Nephron (organoid): ENCODE data around the gene DOCK1.
A peak's percentile ranks its signal among the peaks of the same experiment; 100 is the strongest.

Experiments
- H3K27ac Mint-ChIP-seq, 3 experiments: 2 replicates each; pipeline ENCODE4 v1.8.0; 2020; ENCODE audit warnings: mixed read lengths in 3 of 3, mild to moderate bottlenecking in 2 of 3, moderate library complexity in 1 of 3
- H3K27me3 Mint-ChIP-seq: 2 replicates; pipeline ENCODE4 v1.8.0; 2021; ENCODE audit warnings: low read depth, mild to moderate bottlenecking, moderate library complexity, mixed read lengths
- H3K36me3 Mint-ChIP-seq: 2 replicates; pipeline ENCODE4 v1.8.0; 2020; ENCODE audit warnings: low read depth, mixed read lengths
- H3K4me1 Mint-ChIP-seq: 2 replicates; pipeline ENCODE4 v1.8.0; 2020; ENCODE audit warnings: mixed read lengths
- H3K4me3 Mint-ChIP-seq, 3 experiments: 2 replicates each; pipeline ENCODE4 v1.8.0; 2020; ENCODE audit warnings: mild to moderate bottlenecking in 3 of 3, mixed read lengths in 3 of 3, moderate library complexity in 2 of 3
- H3K9me3 Mint-ChIP-seq: 2 replicates; pipeline ENCODE4 v1.8.0; 2020; ENCODE audit warnings: mixed read lengths
- TF ChIP-seq, protein P1 (sequence below), 3 experiments: fragments of 200-600 bp; sonication (generic); IDR thresholded peaks; one replicate each; pipeline ENCODE4 v1.5.0; 2021; ENCODE audit warnings: antibody characterized with exemption in 3 of 3; ENCODE audit not compliant: unreplicated experiment in 3 of 3

The DOCK1 gene

DNA sequence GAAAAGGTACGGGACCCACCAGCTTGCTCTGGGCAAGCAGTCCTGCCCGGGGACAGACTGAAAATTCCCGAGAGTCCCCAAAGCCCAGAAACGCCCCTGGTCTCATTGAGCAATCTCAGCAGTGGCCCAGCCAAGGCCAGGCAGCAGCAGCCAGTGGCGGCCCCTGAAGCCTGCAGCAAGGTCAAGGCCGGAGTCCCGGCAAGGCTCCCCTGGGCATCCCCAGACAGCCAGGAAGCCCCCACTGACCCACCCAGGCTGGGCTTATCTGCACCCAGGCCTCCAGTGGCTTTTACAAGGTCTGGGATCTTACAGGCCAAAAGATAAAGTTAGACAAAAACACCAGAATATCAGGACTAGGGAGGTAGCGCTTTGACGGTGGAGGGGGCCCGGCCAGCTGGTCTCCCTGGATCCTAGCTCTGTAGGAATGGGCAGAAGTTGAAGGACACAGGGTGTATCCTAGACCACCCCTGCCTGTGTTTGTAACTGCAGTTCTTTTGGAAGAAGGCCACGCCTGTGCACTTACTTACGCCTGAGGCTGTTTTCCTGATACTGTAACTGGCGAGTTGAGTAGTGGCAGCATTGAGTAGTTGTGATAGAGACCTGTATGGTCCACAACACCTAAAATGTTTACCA is 513.4 kb downstream of the DOCK1 start:
- Mint-ChIP-seq H3K4me1 (peaks cover 20% of the 10 kb centered on the region), H3K27me3 (no peaks in the 10 kb centered on the region), H3K4me3 (no peak overlapping the region), H3K27ac (no peak overlapping the region), H3K9me3 (no peaks in the 10 kb centered on the region), H3K36me3 (peaks cover 26% of the 10 kb centered on the region)
- TF ChIP-seq, protein P1, sequence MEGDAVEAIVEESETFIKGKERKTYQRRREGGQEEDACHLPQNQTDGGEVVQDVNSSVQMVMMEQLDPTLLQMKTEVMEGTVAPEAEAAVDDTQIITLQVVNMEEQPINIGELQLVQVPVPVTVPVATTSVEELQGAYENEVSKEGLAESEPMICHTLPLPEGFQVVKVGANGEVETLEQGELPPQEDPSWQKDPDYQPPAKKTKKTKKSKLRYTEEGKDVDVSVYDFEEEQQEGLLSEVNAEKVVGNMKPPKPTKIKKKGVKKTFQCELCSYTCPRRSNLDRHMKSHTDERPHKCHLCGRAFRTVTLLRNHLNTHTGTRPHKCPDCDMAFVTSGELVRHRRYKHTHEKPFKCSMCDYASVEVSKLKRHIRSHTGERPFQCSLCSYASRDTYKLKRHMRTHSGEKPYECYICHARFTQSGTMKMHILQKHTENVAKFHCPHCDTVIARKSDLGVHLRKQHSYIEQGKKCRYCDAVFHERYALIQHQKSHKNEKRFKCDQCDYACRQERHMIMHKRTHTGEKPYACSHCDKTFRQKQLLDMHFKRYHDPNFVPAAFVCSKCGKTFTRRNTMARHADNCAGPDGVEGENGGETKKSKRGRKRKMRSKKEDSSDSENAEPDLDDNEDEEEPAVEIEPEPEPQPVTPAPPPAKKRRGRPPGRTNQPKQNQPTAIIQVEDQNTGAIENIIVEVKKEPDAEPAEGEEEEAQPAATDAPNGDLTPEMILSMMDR (IDR thresholded peaks at IDR 0.05; ENCODE audit: unreplicated experiment in 3 of 3) = no peak

DNA sequence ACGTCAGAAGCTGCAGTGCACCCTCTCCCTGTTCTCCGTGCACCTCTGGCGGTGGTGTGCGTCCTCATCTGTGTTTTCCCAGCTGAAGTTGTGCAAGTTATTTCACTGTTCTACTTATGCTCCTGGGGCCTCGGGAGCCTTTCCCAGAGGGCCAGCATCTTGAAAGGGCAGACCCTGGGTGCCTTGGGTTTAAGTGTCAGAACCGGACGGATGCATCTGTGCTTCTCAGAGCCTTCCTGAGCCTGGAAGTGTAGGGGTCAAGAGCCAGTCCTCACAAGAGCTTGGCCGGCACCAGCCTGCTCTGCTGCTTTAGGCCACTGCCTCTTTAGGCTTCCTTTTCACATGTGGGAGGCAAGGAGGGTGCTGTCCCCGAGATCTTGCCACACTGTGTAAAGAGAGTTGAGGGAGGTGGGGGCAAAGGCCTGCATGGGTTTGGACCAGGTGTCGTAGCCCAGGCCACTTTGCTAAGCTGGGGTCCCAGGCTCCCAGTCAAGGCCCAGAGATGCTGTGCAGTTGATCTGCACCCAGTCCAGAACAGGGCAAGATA is 515.0 kb downstream of the DOCK1 start:
- H3K4me1 Mint-ChIP-seq = peaks cover 25% of the 10 kb centered on the region
- no peaks in the 10 kb centered on the region for H3K9me3 Mint-ChIP-seq
- H3K4me3 Mint-ChIP-seq = no peak overlapping the region

DNA sequence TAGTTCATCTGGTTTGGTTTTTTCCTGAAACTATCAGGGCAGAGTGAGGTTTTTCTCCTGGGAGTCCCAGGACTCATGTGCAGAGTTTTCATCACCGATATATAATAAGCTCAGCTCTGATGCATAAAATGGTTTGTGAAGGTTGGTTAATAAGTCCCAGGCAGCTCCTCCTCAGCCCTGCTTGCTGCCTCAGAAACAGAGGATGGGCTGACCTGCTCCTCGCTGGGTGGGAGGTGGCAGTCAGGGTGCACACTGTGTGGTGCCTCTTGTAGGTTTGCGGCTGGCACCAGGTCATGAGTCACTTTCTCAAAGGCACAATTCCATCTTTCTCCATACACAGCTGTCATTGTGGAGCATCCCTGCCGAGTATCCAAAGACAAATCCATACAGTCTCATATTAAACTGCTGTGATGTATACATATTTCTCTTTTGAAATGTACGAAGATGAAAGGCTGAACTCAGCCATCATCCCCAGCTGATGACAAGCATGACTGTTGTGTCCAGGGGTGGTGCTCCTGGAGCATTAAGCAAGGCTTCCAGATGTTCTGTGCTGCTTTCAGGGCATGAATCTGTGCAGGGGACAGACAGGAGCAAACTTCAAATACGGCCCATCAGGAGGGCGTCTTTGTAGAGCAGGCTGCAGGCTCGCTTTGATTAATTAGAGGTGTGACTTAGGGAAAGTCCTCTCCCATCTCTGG is 518.1 kb downstream of the DOCK1 start:
- Mint-ChIP-seq H3K36me3 (peaks cover 47% of the 10 kb centered on the region), H3K27me3 (no peaks in the 10 kb centered on the region), H3K4me1 (peaks cover 18% of the 10 kb centered on the region), H3K9me3 (no peaks in the 10 kb centered on the region), H3K4me3 (no peak overlapping the region), H3K27ac (peak overlapping the region in 1 of 3 experiments; percentile 40)
- TF ChIP-seq, protein P1 (IDR thresholded peaks at IDR 0.05; ENCODE audit: unreplicated experiment in 3 of 3) = no peak

More for the DNA sequence above, 515.0 kb downstream of the DOCK1 start:
- H3K27ac Mint-ChIP-seq = no peak overlapping the region
- TF ChIP-seq, protein P1 (IDR thresholded peaks at IDR 0.05; ENCODE audit: unreplicated experiment in 3 of 3) = no peak
- peaks cover 31% of the 10 kb centered on the region for H3K36me3 Mint-ChIP-seq
- H3K27me3 Mint-ChIP-seq = no peaks in the 10 kb centered on the region

DNA sequence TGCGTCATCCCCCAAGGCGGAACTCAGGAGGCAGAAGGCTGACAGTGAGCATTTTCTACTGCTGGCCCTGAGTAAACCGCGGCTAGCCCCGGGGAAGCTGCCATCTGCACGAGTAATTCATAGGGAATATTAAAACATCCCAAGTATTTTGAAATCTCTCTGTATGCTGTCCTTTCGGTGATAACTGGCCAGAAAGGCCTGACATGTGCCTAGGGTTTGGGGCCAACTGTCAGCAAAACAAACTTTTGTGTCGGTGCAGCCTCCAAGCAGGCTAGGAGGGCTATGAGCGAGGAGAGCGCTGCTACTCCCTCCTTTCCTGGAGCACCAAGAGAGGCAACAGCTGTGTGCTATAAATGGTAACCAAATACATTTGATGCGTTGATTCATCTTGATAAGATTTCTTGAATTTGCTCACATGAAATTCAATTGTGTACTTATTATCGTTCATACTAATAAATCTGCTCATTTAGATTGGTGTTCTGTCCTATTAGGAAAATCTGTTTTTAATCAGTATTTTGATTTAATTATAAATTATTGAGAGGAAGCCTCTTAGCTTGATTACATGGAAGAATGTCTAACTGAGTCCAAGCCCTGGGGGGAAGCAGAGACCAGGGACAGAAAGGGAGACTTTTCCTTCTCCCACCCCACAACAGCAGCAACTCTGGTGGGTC is 519.5 kb downstream of the DOCK1 start:
- peak overlapping the region in 1 of 3 experiments; percentile 61 for H3K4me3 Mint-ChIP-seq

DNA sequence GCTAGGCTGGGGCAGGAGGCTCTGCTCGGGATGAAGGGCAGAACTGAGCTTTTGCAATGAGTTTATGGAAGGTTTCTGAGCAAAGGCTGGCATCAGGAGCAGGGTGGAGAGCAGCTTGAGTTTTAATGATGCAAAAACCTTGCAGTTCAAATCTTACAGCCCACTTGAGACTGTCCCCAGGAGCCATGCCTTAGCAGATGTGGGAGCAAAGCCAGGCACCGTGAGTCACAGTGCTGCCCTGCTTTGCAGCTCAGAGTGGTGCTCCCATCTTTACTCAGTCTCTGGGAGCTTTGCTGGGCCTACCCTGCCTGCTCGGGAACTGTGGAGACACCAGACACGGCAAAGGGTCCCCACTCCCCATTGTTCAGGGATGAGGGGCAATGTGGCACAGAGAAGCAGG is 521.5 kb downstream of the DOCK1 start:
- no peak overlapping the region for H3K4me3 Mint-ChIP-seq
- no peaks in the 10 kb centered on the region for H3K9me3 Mint-ChIP-seq
- no peak overlapping the region for H3K27ac Mint-ChIP-seq
- H3K27me3 Mint-ChIP-seq = no peaks in the 10 kb centered on the region
- H3K36me3 Mint-ChIP-seq = peaks cover 54% of the 10 kb centered on the region
- TF ChIP-seq, protein P1 (IDR thresholded peaks at IDR 0.05; ENCODE audit: unreplicated experiment in 3 of 3) = no peak
- peaks cover 18% of the 10 kb centered on the region for H3K4me1 Mint-ChIP-seq

More for the DNA sequence above, 519.5 kb downstream of the DOCK1 start:
- Mint-ChIP-seq H3K4me1 (peaks cover 18% of the 10 kb centered on the region), H3K9me3 (no peaks in the 10 kb centered on the region), H3K27ac (peak overlapping the region; percentile 66 to 71 (median 71)), H3K27me3 (no peaks in the 10 kb centered on the region), H3K36me3 (peaks cover 45% of the 10 kb centered on the region)
- TF ChIP-seq, protein P1 (IDR thresholded peaks at IDR 0.05; ENCODE audit: unreplicated experiment in 3 of 3) = no peak
